ENCODE data around the gene RDX. TPM values are rescaled to one million over a fixed set of nuclear protein-coding genes. Genes with fewer than 3 reads are reported as not detected.

RDX gene
- total and polyA plus RNA-seq, 2 donors (not counting 1 experiment from before 2014, with no cell fraction given) = 4.4 to 34.8 TPM

GRCh38 chr11:110297726-110298300, 1.4 kb upstream of the RDX start:
- no peaks in the 10 kb centered on the region for H3K36me3 ChIP-seq (replicated peaks in 1 of 2; ENCODE audit: control extremely low read depth in 1 of 2, control insufficient read depth in 1 of 2, extremely low read depth in 1 of 2, insufficient read depth in 2 of 2, low read length in 1 of 2)
- CTCF ChIA-PET = no interaction called here
- H3K9me3 ChIP-seq (ENCODE audit: control extremely low read depth in 1 of 3, control insufficient read depth in 2 of 3, insufficient read depth in 1 of 3, low read length in 2 of 3) = no peaks in the 10 kb centered on the region
- H3K4me1 Mint-ChIP-seq = peaks cover 24% of the 10 kb centered on the region
- peaks cover 4% of the 10 kb centered on the region for H3K79me2 ChIP-seq (ENCODE audit: control insufficient read depth, insufficient read depth, low read length)
- peaks cover 0 to 3% (median 0%) of the 10 kb centered on the region in 4 experiments for H3K27me3 ChIP-seq (replicated peaks in 1 of 4; ENCODE audit: control extremely low read depth in 1 of 4, control insufficient read depth in 3 of 4, insufficient read depth in 4 of 4, low read length in 3 of 4)
- POLR2A ChIA-PET = no interaction called here
- no peak overlapping the region for H2AFZ ChIP-seq (ENCODE audit: insufficient read depth, low read depth, low read length, poor library complexity, severe bottlenecking)
- H3K27ac Mint-ChIP-seq = peak overlapping the region; percentile 54
- H3K27me3 Mint-ChIP-seq = no peaks in the 10 kb centered on the region
- peak overlapping the region; percentile 83 for H3K4me3 Mint-ChIP-seq
- DNase-seq = peak; percentile 39
- TF ChIP-seq CTCF (IDR thresholded peaks at IDR 0.05) (no peak), EZH2 (IDR thresholded peaks at IDR 0.05; ENCODE audit: borderline replicate concordance, insufficient read depth, low read depth, low read length, poor library complexity, severe bottlenecking) (no peak)
- H4K20me1 ChIP-seq (ENCODE audit: control insufficient read depth, insufficient read depth, low read length, poor library complexity, severe bottlenecking) = peaks cover 17% of the 10 kb centered on the region
- peaks cover 8 to 12% of the 10 kb centered on the region in 2 donors for H3K4me1 ChIP-seq (ENCODE audit: control insufficient read depth in 2 of 2, insufficient read depth in 2 of 2, low read length in 2 of 2)
- no peak overlapping the region for H3K4me2 ChIP-seq (replicated peaks; ENCODE audit: low read depth, low read length, poor library complexity, severe bottlenecking)
- no peak for ATAC-seq (ENCODE audit: low read depth)
- H3K9me3 Mint-ChIP-seq (ENCODE audit: insufficient read depth) = no peaks in the 10 kb centered on the region
- no peak overlapping the region for H3K27ac ChIP-seq (ENCODE audit: low read length in 2 of 2)
- intact Hi-C loops (cut with micrococcal nuclease) = loop anchor here (2.0 to 10.0 kb wide), 5 partner anchors 31 to 1727 kb away; partner anchors contain the start of genes DLAT and SIK2
- no peak overlapping the region for H3K9ac ChIP-seq (ENCODE audit: low read length)
- no CpG with 5 or more reads among the region's 3 CpGs for WGBS (ENCODE audit: insufficient coverage)
- no peak overlapping the region for H3K4me3 ChIP-seq (ENCODE audit: control extremely low read depth in 1 of 5, extremely low read depth in 1 of 5, insufficient read depth in 1 of 5, low read depth in 2 of 5, low read length in 4 of 5)

GRCh38 chr11:110297076-110297725, 787 bp upstream of the RDX start:
- Mint-ChIP-seq H3K4me3 (peak overlapping the region; percentile 83), H3K9me3 (ENCODE audit: insufficient read depth) (no peaks in the 10 kb centered on the region), H3K27ac (peak overlapping the region; percentile 67), H3K27me3 (no peaks in the 10 kb centered on the region), H3K4me1 (peaks cover 24% of the 10 kb centered on the region)
- H3K36me3 ChIP-seq (replicated peaks in 1 of 2; ENCODE audit: control extremely low read depth in 1 of 2, control insufficient read depth in 1 of 2, extremely low read depth in 1 of 2, insufficient read depth in 2 of 2, low read length in 1 of 2) = no peaks in the 10 kb centered on the region
- peaks cover 8 to 12% of the 10 kb centered on the region in 2 donors for H3K4me1 ChIP-seq (ENCODE audit: control insufficient read depth in 2 of 2, insufficient read depth in 2 of 2, low read length in 2 of 2)
- peaks cover 5% of the 10 kb centered on the region for H3K79me2 ChIP-seq (ENCODE audit: control insufficient read depth, insufficient read depth, low read length)
- intact Hi-C loops (cut with micrococcal nuclease) = loop anchor here (2.0 to 10.0 kb wide), 5 partner anchors 32 to 1728 kb away; partner anchors contain the start of genes DLAT and SIK2
- ChIA-PET CTCF (interaction anchor here (0.9 to 1.3 kb wide), 3 partner anchors 96 to 138 kb away, joined by 3 to 5 read pairs (median 3); partner anchors contain the start of gene FDX1), POLR2A (no interaction called here)
- ATAC-seq (ENCODE audit: low read depth) = no peak
- H3K27ac ChIP-seq (ENCODE audit: low read length in 2 of 2) = no peak overlapping the region
- H3K9ac ChIP-seq (ENCODE audit: low read length) = peak overlapping the region; percentile 56
- WGBS (ENCODE audit: insufficient coverage) = 87% methylated on average over 4 of the region's 10 CpGs
- no peaks in the 10 kb centered on the region for H3K9me3 ChIP-seq (ENCODE audit: control extremely low read depth in 1 of 3, control insufficient read depth in 2 of 3, insufficient read depth in 1 of 3, low read length in 2 of 3)
- H3K4me2 ChIP-seq (replicated peaks; ENCODE audit: low read depth, low read length, poor library complexity, severe bottlenecking) = peak overlapping the region; percentile 98
- TF ChIP-seq CTCF (IDR thresholded peaks at IDR 0.05) = no peak
- no peak for TF ChIP-seq EZH2 (IDR thresholded peaks at IDR 0.05; ENCODE audit: borderline replicate concordance, insufficient read depth, low read depth, low read length, poor library complexity, severe bottlenecking)
- H4K20me1 ChIP-seq (ENCODE audit: control insufficient read depth, insufficient read depth, low read length, poor library complexity, severe bottlenecking) = peaks cover 17% of the 10 kb centered on the region
- peaks cover 0 to 3% (median 0%) of the 10 kb centered on the region in 4 experiments for H3K27me3 ChIP-seq (replicated peaks in 1 of 4; ENCODE audit: control extremely low read depth in 1 of 4, control insufficient read depth in 3 of 4, insufficient read depth in 4 of 4, low read length in 3 of 4)
- H2AFZ ChIP-seq (ENCODE audit: insufficient read depth, low read depth, low read length, poor library complexity, severe bottlenecking) = peak overlapping the region; percentile 84
- DNase-seq = peak; percentile 20
- H3K4me3 ChIP-seq (ENCODE audit: control extremely low read depth in 1 of 5, extremely low read depth in 1 of 5, insufficient read depth in 1 of 5, low read depth in 2 of 5, low read length in 4 of 5) = peak overlapping the region; percentile 7 to 93 (median 86)
